ENCODE data around the gene KRTAP10-6.
A peak's percentile ranks its signal among the peaks of the same experiment; 100 is the strongest.
"Not testable (repeated sequence)": the region's sequence is repeated elsewhere in the genome, so short reads cannot be mapped to it uniquely, and the experiment has no call there.

KRTAP10-6 gene

GRCh38 chr21:44592446-44593311 lies at the start of gene KRTAP10-6:
Gene KRTAP10-6, minus strand, starts transcription at chr21:44592505. Its CDS starts 21 bp downstream, at chr21:44592484.
- no peak for DNase-seq

- DNase-seq = no peak
Observed at GRCh38 chr21:44640761-44641160, 48.5 kb upstream of the KRTAP10-6 start.

- no peak for DNase-seq
Observed at GRCh38 chr21:44639331-44639655, 47.0 kb upstream of the KRTAP10-6 start.

GRCh38 chr21:44638506-44639330 lies 46.4 kb upstream of the KRTAP10-6 start:
- not testable (repeated sequence) for DNase-seq

- not testable (repeated sequence) for DNase-seq
Observed at GRCh38 chr21:44637851-44638348, 45.6 kb upstream of the KRTAP10-6 start.

- DNase-seq = no peak
Observed at GRCh38 chr21:44637018-44637850, 44.9 kb upstream of the KRTAP10-6 start, which contains the start of gene KRTAP10-10. Gene KRTAP10-10, plus strand, starts transcription at chr21:44637356. Its CDS starts 62 bp downstream, at chr21:44637418.

- no peak for DNase-seq
Observed at GRCh38 chr21:44636209-44637017, 44.1 kb upstream of the KRTAP10-6 start.

- DNase-seq = no peak
Observed at GRCh38 chr21:44632067-44632466, 39.8 kb upstream of the KRTAP10-6 start.

GRCh38 chr21:44630440-44630839 lies 38.1 kb upstream of the KRTAP10-6 start:
- DNase-seq = no peak

- no peak for DNase-seq
Observed at GRCh38 chr21:44628707-44629391, 36.5 kb upstream of the KRTAP10-6 start.

- not testable (repeated sequence) for DNase-seq
Observed at GRCh38 chr21:44627831-44628233, 35.5 kb upstream of the KRTAP10-6 start.

GRCh38 chr21:44627181-44627822 lies 35.0 kb upstream of the KRTAP10-6 start:
- DNase-seq = not testable (repeated sequence)

- DNase-seq = no peak
Observed at GRCh38 chr21:44626673-44627143, 34.4 kb upstream of the KRTAP10-6 start, which contains the start of gene KRTAP10-9. Gene KRTAP10-9, plus strand, starts transcription at chr21:44627093. Its CDS starts 79 bp downstream, at chr21:44627172.

GRCh38 chr21:44626262-44626661 lies 34.0 kb upstream of the KRTAP10-6 start:
- no peak for DNase-seq

- DNase-seq = no peak
Observed at GRCh38 chr21:44625756-44626155, 33.5 kb upstream of the KRTAP10-6 start.

GRCh38 chr21:44623575-44623974 lies 31.3 kb upstream of the KRTAP10-6 start:
- DNase-seq = no peak

GRCh38 chr21:44619886-44620285 lies 27.6 kb upstream of the KRTAP10-6 start:
- no peak for DNase-seq

GRCh38 chr21:44618909-44619308 lies 26.6 kb upstream of the KRTAP10-6 start:
- peak; percentile 67 for DNase-seq

- no peak for DNase-seq
Observed at GRCh38 chr21:44618504-44618903, 26.2 kb upstream of the KRTAP10-6 start.

GRCh38 chr21:44617071-44617501 lies 24.8 kb upstream of the KRTAP10-6 start:
- no peak for DNase-seq

All from activated gamma-delta T cell treated with Interleukin-2 at 50 U/mL for 16 hours (primary cell).